Endodermal cell (in vitro differentiated cells): Measurements from ENCODE around the gene SYNJ2. TPM values are rescaled to one million over a fixed set of nuclear protein-coding genes. Genes with fewer than 3 reads are reported as not detected.

Experiments used
- DNase-seq: peaks from one replicate; pipeline ENCODE4 v3.0.0-alpha.2; 2017
- H3K27ac ChIP-seq: 2 replicates; pipeline ENCODE4 v1.5.1; 2013; ENCODE audit warnings: mild to moderate bottlenecking, low read depth, low read length, moderate library complexity
- H3K27me3 ChIP-seq: 2 replicates; pipeline ENCODE4 v1.6.1; 2013; ENCODE audit warnings: mild to moderate bottlenecking, low read length, moderate library complexity; ENCODE audit not compliant: insufficient read depth, control insufficient read depth, poor library complexity, severe bottlenecking
- H3K36me3 ChIP-seq: 2 replicates; pipeline ENCODE4 v1.7.0; 2013; ENCODE audit warnings: mild to moderate bottlenecking, low read length, moderate library complexity; ENCODE audit not compliant: control insufficient read depth, insufficient read depth
- H3K4me1 ChIP-seq: one replicate; pipeline ENCODE4 v1.7.0; 2013; ENCODE audit warnings: low read length; ENCODE audit not compliant: control insufficient read depth, insufficient read depth
- H3K4me3 ChIP-seq: 2 replicates; pipeline ENCODE4 v1.5.1; 2013; ENCODE audit warnings: mild to moderate bottlenecking, low read length, moderate library complexity
- H3K9ac ChIP-seq: 2 replicates; pipeline ENCODE4 v1.6.1; 2013; ENCODE audit warnings: mild to moderate bottlenecking, low read length, moderate library complexity; ENCODE audit not compliant: poor library complexity, severe bottlenecking; ENCODE audit errors: extremely low read depth
- H3K9me3 ChIP-seq: 2 replicates; pipeline ENCODE4 v1.6.1; 2013; ENCODE audit warnings: mild to moderate bottlenecking, low read length, moderate library complexity; ENCODE audit not compliant: control insufficient read depth
- H3K27ac Mint-ChIP-seq: 2 replicates; pipeline ENCODE4 v1.8.0; 2020; ENCODE audit warnings: mixed read lengths
- H3K27me3 Mint-ChIP-seq: 2 replicates; pipeline ENCODE4 v1.8.0; 2021; ENCODE audit warnings: mild to moderate bottlenecking, mixed read lengths; ENCODE audit not compliant: insufficient read depth
- H3K36me3 Mint-ChIP-seq: 2 replicates; pipeline ENCODE4 v1.8.0; 2020; ENCODE audit warnings: low read depth, mixed read lengths
- H3K4me1 Mint-ChIP-seq: 2 replicates; pipeline ENCODE4 v1.8.0; 2020; ENCODE audit warnings: mixed read lengths
- H3K4me3 Mint-ChIP-seq: 2 replicates; pipeline ENCODE4 v1.8.0; 2020; ENCODE audit warnings: mild to moderate bottlenecking, moderate library complexity, mixed read lengths
- H3K9me3 Mint-ChIP-seq: 2 replicates; pipeline ENCODE4 v1.8.0; 2020; ENCODE audit warnings: mild to moderate bottlenecking, mixed read lengths
- CTCF ChIP-seq: fragments of 200-600 bp; sonication (generic); conservative IDR thresholded peaks from 2 replicates; pipeline ENCODE4 v1.5.0; 2021; ENCODE audit warnings: antibody characterized with exemption, mild to moderate bottlenecking
- WGBS, 2 experiments: methylation state at CpG; one replicate each; pipeline versions ENCODE4 v1.1.5 to v1.1.7; 2013; ENCODE audit warnings: missing lambda C conversion rate in 2 of 2, mixed read lengths in 1 of 2; ENCODE audit not compliant: insufficient coverage in 1 of 2, insufficient read length in 1 of 2; 5-methylcytosine and 5-hydroxymethylcytosine counted together
- total RNA-seq, 2 donors: library from RNA; stranded (reverse); fragmentation: NEBNext Ultra II Directional in 1 of 2; extraction: Animal tissue kit (Norgen Biotek cat#: 25700) in 1 of 2; gene quantifications; 2 replicates in 1 of 2; 3 replicates in 1 of 2; pipeline ENCODE4 v1.2.1, GENCODE V29; 2021

Gene SYNJ2
- total RNA-seq, 2 donors from 2014 or later = 21.2 to 32.8 TPM

- WGBS, 2 experiments = 94 to 95% methylated on average over 18 of the region's 18 CpGs
- no peak for TF ChIP-seq CTCF
- H3K27ac Mint-ChIP-seq = peak overlapping the region; percentile 78
Observed at GRCh38 chr6:158076548-158076947, 94.9 kb downstream of the SYNJ2 start.

GRCh38 chr6:158077676-158078075 is 96.0 kb downstream of the SYNJ2 start:
- Histone ChIP-seq H3K9ac (no peak overlapping the region), H3K27me3 (no peaks in the 10 kb centered on the region), H3K4me1 (no peaks in the 10 kb centered on the region), H3K36me3 (peaks cover 54% of the 10 kb centered on the region), H3K9me3 (no peaks in the 10 kb centered on the region), H3K4me3 (no peak overlapping the region), H3K27ac (no peak overlapping the region)
- no peak for DNase-seq
- Mint-ChIP-seq H3K9me3 (no peaks in the 10 kb centered on the region), H3K4me1 (no peaks in the 10 kb centered on the region), H3K27ac (no peak overlapping the region), H3K4me3 (no peak overlapping the region), H3K36me3 (peaks cover 50% of the 10 kb centered on the region), H3K27me3 (no peaks in the 10 kb centered on the region)
- 94 to 97% methylated on average over 10 of the region's 10 CpGs for WGBS, 2 experiments
- no peak for TF ChIP-seq CTCF

More at GRCh38 chr6:158076548-158076947, 94.9 kb downstream of the SYNJ2 start:
- H3K4me3 Mint-ChIP-seq = no peak overlapping the region
- Histone ChIP-seq H3K9me3 (no peaks in the 10 kb centered on the region), H3K4me3 (no peak overlapping the region), H3K27ac (no peak overlapping the region), H3K27me3 (no peaks in the 10 kb centered on the region), H3K4me1 (no peaks in the 10 kb centered on the region), H3K36me3 (peaks cover 58% of the 10 kb centered on the region), H3K9ac (no peak overlapping the region)
- H3K9me3 Mint-ChIP-seq = no peaks in the 10 kb centered on the region
- peaks cover 3% of the 10 kb centered on the region for H3K4me1 Mint-ChIP-seq
- DNase-seq = no peak
- peaks cover 45% of the 10 kb centered on the region for H3K36me3 Mint-ChIP-seq
- H3K27me3 Mint-ChIP-seq = no peaks in the 10 kb centered on the region

- Histone ChIP-seq H3K4me3 (no peak overlapping the region), H3K36me3 (peaks cover 54% of the 10 kb centered on the region), H3K4me1 (no peaks in the 10 kb centered on the region), H3K27ac (no peak overlapping the region), H3K9me3 (no peaks in the 10 kb centered on the region), H3K9ac (no peak overlapping the region), H3K27me3 (no peaks in the 10 kb centered on the region)
- Mint-ChIP-seq H3K9me3 (no peaks in the 10 kb centered on the region), H3K36me3 (peaks cover 55% of the 10 kb centered on the region), H3K4me3 (no peak overlapping the region), H3K27me3 (no peaks in the 10 kb centered on the region), H3K4me1 (no peaks in the 10 kb centered on the region), H3K27ac (no peak overlapping the region)
- DNase-seq = no peak
- TF ChIP-seq CTCF = no peak
- 81 to 90% methylated on average over 4 to 7 of the region's 7 CpGs for WGBS, 2 experiments
Observed at GRCh38 chr6:158078320-158078719, 96.7 kb downstream of the SYNJ2 start.
